OCI-LY1 (cell line): Measurements from ENCODE around the gene ABCG8.

Source experiments
- H2AFZ ChIP-seq: fragments of 200-600 bp; sonication (generic), shearing (Covaris generic); 2 replicates; pipeline ENCODE4 v1.6.0; 2014; ENCODE audit warnings: antibody characterized with exemption, mild to moderate bottlenecking, low read length
- H3F3A ChIP-seq: fragments of 200-600 bp; sonication (generic), shearing (Covaris generic); 2 replicates; pipeline ENCODE4 v1.6.0; 2014; ENCODE audit warnings: mild to moderate bottlenecking, antibody characterized with exemption, low read length, moderate library complexity; ENCODE audit not compliant: insufficient read depth
- H3K27ac ChIP-seq: fragments of 200-600 bp; sonication (generic); 2 replicates; pipeline ENCODE4 v1.5.1; 2014; ENCODE audit warnings: low read length, mixed run types, mild to moderate bottlenecking, low read depth; ENCODE audit not compliant: poor library complexity, severe bottlenecking
- H3K27me3 ChIP-seq: fragments of 200-600 bp; sonication (generic); 2 replicates; pipeline ENCODE4 v1.6.0; 2014; ENCODE audit warnings: antibody characterized with exemption, mild to moderate bottlenecking, low read length, moderate library complexity; ENCODE audit not compliant: insufficient read depth
- H3K36me3 ChIP-seq: fragments of 200-600 bp; sonication (generic); 2 replicates; pipeline ENCODE4 v1.6.1; 2014; ENCODE audit warnings: mild to moderate bottlenecking, antibody characterized with exemption, low read length, moderate library complexity, mixed read lengths; ENCODE audit not compliant: insufficient read depth
- H3K4me1 ChIP-seq: fragments of 200-600 bp; sonication (generic); 2 replicates; pipeline ENCODE4 v1.5.1; 2014; ENCODE audit warnings: mild to moderate bottlenecking, low read length, moderate library complexity; ENCODE audit not compliant: insufficient read depth, severe bottlenecking
- H3K4me2 ChIP-seq: fragments of 200-600 bp; sonication (generic), shearing (Covaris generic); 2 replicates; pipeline ENCODE4 v1.6.1; 2014; ENCODE audit warnings: low read length
- H3K4me3 ChIP-seq: fragments of 200-600 bp; sonication (generic); 2 replicates; pipeline ENCODE4 v1.5.1; 2014; ENCODE audit warnings: low read length, low read depth, mild to moderate bottlenecking, mixed read lengths; ENCODE audit not compliant: poor library complexity, severe bottlenecking
- H3K79me2 ChIP-seq: fragments of 200-600 bp; shearing (Covaris generic); 2 replicates; pipeline ENCODE4 v1.6.1; 2016; ENCODE audit warnings: mixed run types, low read length, mixed read lengths; ENCODE audit not compliant: insufficient read depth
- H3K9ac ChIP-seq: fragments of 200-600 bp; sonication (generic), shearing (Covaris generic); 2 replicates; pipeline ENCODE4 v1.6.1; 2014; ENCODE audit warnings: mild to moderate bottlenecking, low read length, mixed read lengths
- H3K9me2 ChIP-seq: fragments of 200-600 bp; sonication (generic), shearing (Covaris generic); 2 replicates; pipeline ENCODE4 v1.6.1; 2014; ENCODE audit warnings: low read depth, mild to moderate bottlenecking, low read length, mixed read lengths
- H3K9me3 ChIP-seq: fragments of 200-600 bp; shearing (Covaris generic); 2 replicates; pipeline ENCODE4 v1.6.1; 2014; ENCODE audit warnings: low read length, mixed read lengths
- H4K20me1 ChIP-seq: fragments of 200-600 bp; sonication (generic), shearing (Covaris generic); 2 replicates; pipeline ENCODE4 v1.6.0; 2016; ENCODE audit warnings: mild to moderate bottlenecking, low read length; ENCODE audit not compliant: insufficient read depth
- CTCF ChIP-seq: fragments of 200-600 bp; sonication (generic), shearing (Covaris generic); IDR thresholded peaks from 2 replicates; pipeline ENCODE4 v1.5.1; 2017; ENCODE audit warnings: mild to moderate bottlenecking, antibody characterized with exemption, low read length, moderate library complexity, mixed read lengths
- EZH2 ChIP-seq: fragments of 200-600 bp; sonication (generic), shearing (Covaris generic); IDR thresholded peaks from 2 replicates; pipeline ENCODE4 v1.8.0; 2017; ENCODE audit warnings: borderline replicate concordance, mixed run types, mild to moderate bottlenecking, antibody characterized with exemption, low read length, moderate library complexity, mixed read lengths

The ABCG8 gene

GRCh38 chr2:43840965-43841364 lies 2.2 kb downstream of the ABCG8 start:
- H3K36me3 ChIP-seq: no peaks in the 10 kb centered on the region
- no peaks in the 10 kb centered on the region for H3K4me1 ChIP-seq
- no peaks in the 10 kb centered on the region for H3K79me2 ChIP-seq
- no peaks in the 10 kb centered on the region for H3K9me3 ChIP-seq
- H3K9me2 ChIP-seq: no peaks in the 10 kb centered on the region
- no peaks in the 10 kb centered on the region for H4K20me1 ChIP-seq
- TF ChIP-seq CTCF (no peak), EZH2 (no peak)
- no peak overlapping the region for H3K4me2 ChIP-seq
- H3K9ac ChIP-seq: no peak overlapping the region
- no peak overlapping the region for H3K4me3 ChIP-seq
- no peaks in the 10 kb centered on the region for H3F3A ChIP-seq
- no peak overlapping the region for H2AFZ ChIP-seq
- H3K27me3 ChIP-seq: no peaks in the 10 kb centered on the region; the same call in 1 of the 2 replicates
- H3K27ac ChIP-seq: no peak overlapping the region

- Histone ChIP-seq H3K4me2 (no peak overlapping the region), H3K9ac (no peak overlapping the region), H4K20me1 (no peaks in the 10 kb centered on the region)
These were observed 3.4 kb downstream of the ABCG8 start for GRCh38 chr2:43841949-43842865.

GRCh38 chr2:43842866-43843226 lies 4.1 kb downstream of the ABCG8 start:
- H3K79me2 ChIP-seq: no peaks in the 10 kb centered on the region
- H3K27ac ChIP-seq: no peak overlapping the region
- H3F3A ChIP-seq: no peaks in the 10 kb centered on the region
- no peaks in the 10 kb centered on the region for H3K9me2 ChIP-seq
- H3K4me3 ChIP-seq: no peak overlapping the region
- H2AFZ ChIP-seq: no peak overlapping the region
- H3K4me2 ChIP-seq: no peak overlapping the region
- H3K4me1 ChIP-seq: no peaks in the 10 kb centered on the region
- H3K36me3 ChIP-seq: no peaks in the 10 kb centered on the region
- no peaks in the 10 kb centered on the region for H4K20me1 ChIP-seq
- H3K9ac ChIP-seq: no peak overlapping the region
- H3K9me3 ChIP-seq: no peaks in the 10 kb centered on the region
- H3K27me3 ChIP-seq: no peaks in the 10 kb centered on the region
- TF ChIP-seq CTCF: no peak

More at GRCh38 chr2:43841949-43842865, 3.4 kb downstream of the ABCG8 start:
- Histone ChIP-seq H3F3A (no peaks in the 10 kb centered on the region), H3K4me3 (no peak overlapping the region), H3K27ac (no peak overlapping the region), H3K27me3 (no peaks in the 10 kb centered on the region), H3K4me1 (no peaks in the 10 kb centered on the region), H3K79me2 (no peaks in the 10 kb centered on the region), H3K36me3 (no peaks in the 10 kb centered on the region), H2AFZ (no peak overlapping the region), H3K9me2 (no peaks in the 10 kb centered on the region), H3K9me3 (no peaks in the 10 kb centered on the region)
- TF ChIP-seq CTCF (no peak), EZH2 (no peak)
